HEK293 (cell line): ENCODE results near the gene PIK3IP1.
A peak's percentile ranks its signal among the peaks of the same experiment; 100 is the strongest.

Experiments used
- CTCF ChIA-PET: fragments of 350-600 bp; formaldehyde crosslinking; extraction: SDS; loops from one replicate; lab custom pipeline; 2021; ENCODE audit warnings: antibody characterized with exemption; lab: Yijun Ruan, JAX
- POLR2A ChIA-PET: fragments of 300-600 bp; formaldehyde crosslinking; extraction: SDS; loops from one replicate; lab custom pipeline; 2020; ENCODE audit warnings: antibody characterized with exemption, inconsistent platforms; lab: Yijun Ruan, JAX
- H3K27ac ChIP-seq: fragments of 200-500 bp; sonication (Bioruptor generic); 2 replicates; pipeline ENCODE4 v1.5.1; 2014; ENCODE audit warnings: low read depth, low read length, control low read depth, inconsistent platforms; ENCODE audit errors: extremely low read depth
- H3K36me3 ChIP-seq, 2 experiments: fragments of 200-500 bp in 1 of 2; sonication (Bioruptor generic) in 1 of 2; 1 replicate in 1 of 2; 2 replicates in 1 of 2; pipeline ENCODE4 v1.5.1; 2014 to 2017; ENCODE audit warnings: inconsistent platforms in 2 of 2, low read length in 2 of 2; ENCODE audit not compliant: control insufficient read depth in 2 of 2, insufficient read depth in 1 of 2
- H3K4me1 ChIP-seq: fragments of 200-500 bp; sonication (Bioruptor generic); 2 replicates; pipeline ENCODE4 v1.5.1; 2014; ENCODE audit warnings: mild to moderate bottlenecking, low read length, inconsistent platforms; ENCODE audit not compliant: control insufficient read depth, insufficient read depth
- H3K4me3 ChIP-seq: 2 replicates; pipeline ENCODE4 v1.5.1; 2011; ENCODE audit warnings: low read depth, mild to moderate bottlenecking, control low read depth, low read length, moderate library complexity
- H3K9me3 ChIP-seq: fragments of 200-500 bp; sonication (Bioruptor generic); 2 replicates; pipeline ENCODE4 v1.5.1; 2014; ENCODE audit warnings: low read depth, low read length, inconsistent platforms; ENCODE audit not compliant: control insufficient read depth, insufficient read depth
- CTCF ChIP-seq: fragments of 450-650 bp; formaldehyde crosslinking; IDR thresholded peaks from 2 replicates; pipeline ENCODE4 v1.5.1; 2016; ENCODE audit warnings: missing biosample characterization, missing genetic modification characterization
- FEZF1 ChIP-seq: fragments of 450-650 bp; formaldehyde crosslinking; IDR thresholded peaks from 2 replicates; pipeline ENCODE4 v1.5.1; 2016; ENCODE audit warnings: missing biosample characterization, missing genetic modification characterization
- KLF7 ChIP-seq: fragments of 450-650 bp; formaldehyde crosslinking; IDR thresholded peaks from 2 replicates; pipeline ENCODE4 v1.5.1; 2016; ENCODE audit warnings: missing biosample characterization, missing genetic modification characterization, borderline replicate concordance
- PRDM1 ChIP-seq: fragments of 450-650 bp; formaldehyde crosslinking; IDR thresholded peaks from 2 replicates; pipeline ENCODE4; 2016; ENCODE audit warnings: missing biosample characterization, missing genetic modification characterization
- PRDM4 ChIP-seq: fragments of 450-650 bp; formaldehyde crosslinking; IDR thresholded peaks from 2 replicates; pipeline ENCODE4 v1.5.1; 2017; ENCODE audit warnings: missing biosample characterization, missing genetic modification characterization
- YY1 ChIP-seq: fragments of 450-650 bp; formaldehyde crosslinking; IDR thresholded peaks from 2 replicates; pipeline ENCODE4 v1.5.1; 2018; ENCODE audit warnings: missing biosample characterization, missing genetic modification characterization
- ZBTB1 ChIP-seq: fragments of 450-650 bp; formaldehyde crosslinking; IDR thresholded peaks from 2 replicates; pipeline ENCODE4 v1.5.1; 2016; ENCODE audit warnings: missing biosample characterization, missing genetic modification characterization
- ZBTB26 ChIP-seq: fragments of 450-650 bp; formaldehyde crosslinking; optimal IDR thresholded peaks from 2 replicates; pipeline ENCODE3; 2016; ENCODE audit warnings: missing biosample characterization, mild to moderate bottlenecking, missing genetic modification characterization
- ZEB2 ChIP-seq: fragments of 450-650 bp; formaldehyde crosslinking; IDR thresholded peaks from 2 replicates; pipeline ENCODE4 v1.5.1; 2016; ENCODE audit warnings: missing biosample characterization, missing genetic modification characterization
- ZFP41 ChIP-seq: fragments of 450-650 bp; formaldehyde crosslinking; IDR thresholded peaks from 2 replicates; pipeline ENCODE4 v1.5.1; 2016; ENCODE audit warnings: missing biosample characterization, missing genetic modification characterization, borderline replicate concordance
- ZNF121 ChIP-seq: fragments of 450-650 bp; formaldehyde crosslinking; IDR thresholded peaks from 2 replicates; pipeline ENCODE4 v1.5.1; 2016; ENCODE audit warnings: missing biosample characterization, missing genetic modification characterization
- ZNF138 ChIP-seq: fragments of 450-650 bp; formaldehyde crosslinking; IDR thresholded peaks from 2 replicates; pipeline ENCODE4 v1.5.1; 2016; ENCODE audit warnings: missing biosample characterization, missing genetic modification characterization, borderline replicate concordance
- ZNF16 ChIP-seq: fragments of 450-650 bp; formaldehyde crosslinking; IDR thresholded peaks from 2 replicates; pipeline ENCODE4 v1.5.1; 2016; ENCODE audit warnings: low read depth, missing biosample characterization, missing genetic modification characterization
- ZNF214 ChIP-seq: fragments of 450-650 bp; formaldehyde crosslinking; IDR thresholded peaks from 2 replicates; pipeline ENCODE4 v1.5.1; 2017; ENCODE audit warnings: missing biosample characterization, mild to moderate bottlenecking, missing genetic modification characterization, borderline replicate concordance
- ZNF223 ChIP-seq: fragments of 450-650 bp; formaldehyde crosslinking; IDR thresholded peaks from 2 replicates; pipeline ENCODE4 v1.5.1; 2016; ENCODE audit warnings: missing biosample characterization, missing genetic modification characterization
- ZNF366 ChIP-seq: fragments of 450-650 bp; formaldehyde crosslinking; conservative IDR thresholded peaks from 2 replicates; pipeline ENCODE4 v1.5.1; 2016; ENCODE audit warnings: missing biosample characterization, missing genetic modification characterization
- ZNF426 ChIP-seq: fragments of 450-650 bp; formaldehyde crosslinking; IDR thresholded peaks from 2 replicates; pipeline ENCODE4 v1.5.1; 2017; ENCODE audit warnings: missing biosample characterization, missing genetic modification characterization, mild to moderate bottlenecking, inconsistent platforms, moderate library complexity
- ZNF623 ChIP-seq: fragments of 450-650 bp; formaldehyde crosslinking; IDR thresholded peaks from 2 replicates; pipeline ENCODE4 v1.5.1; 2016; ENCODE audit warnings: missing biosample characterization, missing genetic modification characterization
- ZSCAN30 ChIP-seq: fragments of 450-650 bp; IDR thresholded peaks from 2 replicates; pipeline ENCODE4 v1.5.1; 2018; ENCODE audit warnings: missing biosample characterization, mild to moderate bottlenecking, missing genetic modification characterization, moderate library complexity
- TF ChIP-seq, protein P1 (sequence below): fragments of 450-650 bp; formaldehyde crosslinking; conservative IDR thresholded peaks from 2 replicates; pipeline ENCODE4 v1.5.1; 2016; ENCODE audit warnings: low read depth, missing biosample characterization, missing genetic modification characterization

Gene PIK3IP1

DNA sequence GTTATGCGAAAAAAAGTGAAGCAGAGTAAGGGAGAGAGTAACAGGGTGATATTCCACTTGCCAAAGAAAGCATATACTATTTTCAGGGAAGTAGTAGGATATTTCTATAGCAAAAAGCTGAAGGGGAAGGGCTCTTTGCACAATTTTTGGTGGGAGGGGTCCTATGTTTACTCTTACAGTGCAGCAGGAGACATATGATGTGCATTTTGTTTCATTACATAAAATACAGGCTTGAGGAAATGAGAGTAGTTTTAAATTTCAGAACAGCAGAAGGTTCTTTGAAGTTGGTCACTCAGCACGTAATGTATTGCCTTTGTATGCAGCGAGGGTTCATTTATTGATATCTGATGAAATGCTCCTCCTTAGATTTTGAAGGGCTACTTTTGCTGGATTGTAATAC, 3.1 kb upstream of the PIK3IP1 start:
- Histone ChIP-seq H3K4me3 (no peak overlapping the region), H3K27ac (no peak overlapping the region), H3K9me3 (no peaks in the 10 kb centered on the region), H3K4me1 (peaks cover 11% of the 10 kb centered on the region; the same call in 1 of the 2 replicates), H3K36me3 (no peaks in the 10 kb centered on the region)
- ChIA-PET POLR2A (no interaction called here), CTCF (interaction anchor here (0.6 to 4.3 kb wide), 4 partner anchors 18 to 184 kb away, joined by 3 to 22 read pairs (median 4); no protein-coding TSS in a partner anchor)
- no peak for TF ChIP-seq YY1 (tag by site-specific recombination)
- TF ChIP-seq FEZF1 (tag by site-specific recombination) = 0 out of 2 replicates have a peak, but pooled peaks have one; percentile 23
- TF ChIP-seq PRDM1 (tag by site-specific recombination) = peak; percentile 63; the same call in 1 of the 2 replicates

GRCh38 chr22:31291481-31292235, 630 bp downstream of the PIK3IP1 start:
- H3K9me3 ChIP-seq = no peaks in the 10 kb centered on the region
- H3K4me3 ChIP-seq = peak overlapping the region; percentile 25
- H3K27ac ChIP-seq = no peak overlapping the region; the same call in 1 of the 2 replicates
- H3K36me3 ChIP-seq = peaks cover 0 to 10% of the 10 kb centered on the region in 2 experiments; a peak in 1 of 3 replicates
- peaks cover 11% of the 10 kb centered on the region; the same call in 1 of the 2 replicates for H3K4me1 ChIP-seq
- ChIA-PET POLR2A (interaction anchor here (0.5 to 2.8 kb wide), 9 partner anchors 10 to 322 kb away, joined by 3 to 14 read pairs (median 4); partner anchors contain the start of genes LIMK2, PATZ1 and TUG1), CTCF (interaction anchor here (0.6 to 5.4 kb wide), 13 partner anchors 10 to 193 kb away, joined by 3 to 50 read pairs (median 4); partner anchors contain the start of genes LIMK2 and SELENOM)
- TF ChIP-seq ZNF16 (tag by site-specific recombination) (no peak), ZNF223 (tag by site-specific recombination) (no peak), ZNF426 (no peak), ZBTB1 (tag by site-specific recombination) (no peak), ZEB2 (no peak), KLF7 (tag by site-specific recombination) (no peak), ZNF366 (tag by site-specific recombination) (peak; percentile 52; the same call in 1 of the 2 replicates), ZNF138 (tag by site-specific recombination) (no peak), ZBTB26 (no peak), ZNF121 (tag by site-specific recombination) (peak; percentile 74; the same call in 1 of the 2 replicates), ZNF623 (tag by site-specific recombination) (no peak), PRDM4 (tag by site-specific recombination) (no peak), CTCF (tag by site-specific recombination) (no peak), ZFP41 (tag by site-specific recombination) (no peak), ZNF214 (no peak), PRDM1 (tag by site-specific recombination) (peak; percentile 81), ZSCAN30 (tag by site-specific recombination) (no peak)
- TF ChIP-seq, protein P1, sequence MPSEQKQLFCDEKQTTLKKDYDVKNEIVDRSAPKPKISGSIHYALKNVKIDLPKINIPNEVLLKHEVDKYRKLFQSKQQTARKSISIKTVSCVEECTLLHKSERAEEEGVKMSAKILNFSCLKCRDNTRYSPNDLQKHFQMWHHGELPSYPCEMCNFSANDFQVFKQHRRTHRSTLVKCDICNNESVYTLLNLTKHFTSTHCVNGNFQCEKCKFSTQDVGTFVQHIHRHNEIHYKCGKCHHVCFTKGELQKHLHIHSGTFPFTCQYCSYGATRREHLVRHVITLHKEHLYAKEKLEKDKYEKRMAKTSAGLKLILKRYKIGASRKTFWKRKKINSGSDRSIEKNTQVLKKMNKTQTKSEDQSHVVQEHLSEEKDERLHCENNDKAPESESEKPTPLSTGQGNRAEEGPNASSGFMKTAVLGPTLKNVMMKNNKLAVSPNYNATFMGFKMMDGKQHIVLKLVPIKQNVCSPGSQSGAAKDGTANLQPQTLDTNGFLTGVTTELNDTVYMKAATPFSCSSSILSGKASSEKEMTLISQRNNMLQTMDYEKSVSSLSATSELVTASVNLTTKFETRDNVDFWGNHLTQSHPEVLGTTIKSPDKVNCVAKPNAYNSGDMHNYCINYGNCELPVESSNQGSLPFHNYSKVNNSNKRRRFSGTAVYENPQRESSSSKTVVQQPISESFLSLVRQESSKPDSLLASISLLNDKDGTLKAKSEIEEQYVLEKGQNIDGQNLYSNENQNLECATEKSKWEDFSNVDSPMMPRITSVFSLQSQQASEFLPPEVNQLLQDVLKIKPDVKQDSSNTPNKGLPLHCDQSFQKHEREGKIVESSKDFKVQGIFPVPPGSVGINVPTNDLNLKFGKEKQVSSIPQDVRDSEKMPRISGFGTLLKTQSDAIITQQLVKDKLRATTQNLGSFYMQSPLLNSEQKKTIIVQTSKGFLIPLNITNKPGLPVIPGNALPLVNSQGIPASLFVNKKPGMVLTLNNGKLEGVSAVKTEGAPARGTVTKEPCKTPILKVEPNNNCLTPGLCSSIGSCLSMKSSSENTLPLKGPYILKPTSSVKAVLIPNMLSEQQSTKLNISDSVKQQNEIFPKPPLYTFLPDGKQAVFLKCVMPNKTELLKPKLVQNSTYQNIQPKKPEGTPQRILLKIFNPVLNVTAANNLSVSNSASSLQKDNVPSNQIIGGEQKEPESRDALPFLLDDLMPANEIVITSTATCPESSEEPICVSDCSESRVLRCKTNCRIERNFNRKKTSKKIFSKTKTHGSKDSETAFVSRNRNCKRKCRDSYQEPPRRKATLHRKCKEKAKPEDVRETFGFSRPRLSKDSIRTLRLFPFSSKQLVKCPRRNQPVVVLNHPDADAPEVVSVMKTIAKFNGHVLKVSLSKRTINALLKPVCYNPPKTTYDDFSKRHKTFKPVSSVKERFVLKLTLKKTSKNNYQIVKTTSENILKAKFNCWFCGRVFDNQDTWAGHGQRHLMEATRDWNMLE (tag by site-specific recombination) = no peak
